GM12891 (cell line): ENCODE data around the gene NEK7.

Experiments
- POLR2A ChIP-seq: IDR thresholded peaks from 2 replicates; pipeline ENCODE4 v1.6.1; 2011; ENCODE audit warnings: low read depth, low read length, control low read depth
- POLR2AphosphoS5 ChIP-seq: IDR thresholded peaks from 2 replicates; pipeline ENCODE4 v1.6.1; 2011; ENCODE audit warnings: low read depth, low read length, control low read depth
- SPI1 ChIP-seq: IDR thresholded peaks from 2 replicates; pipeline ENCODE4 v1.6.1; 2011; ENCODE audit warnings: low read depth, low read length, control low read depth
- TAF1 ChIP-seq: IDR thresholded peaks from 2 replicates; pipeline ENCODE4 v1.6.1; 2011; ENCODE audit warnings: low read depth, low read length, control low read depth

GRCh38 chr1:198271467-198271866, 114.7 kb downstream of the NEK7 start:
- TF ChIP-seq SPI1 = no peak
- no peak for TF ChIP-seq POLR2A
- TF ChIP-seq POLR2AphosphoS5 = no peak
- TF ChIP-seq TAF1 = no peak
